ENCODE results near the gene MARK1.

Gene MARK1

GRCh38 chr1:220527279-220527907, 543 bp upstream of the MARK1 start (continued):
- TF ChIP-seq ZNF148 (tag by site-specific recombination; IDR thresholded peaks at IDR 0.05; ENCODE audit: borderline replicate concordance) = no peak
- TF ChIP-seq OVOL3 (tag by site-specific recombination; IDR thresholded peaks at IDR 0.05) = no peak
- no peak for TF ChIP-seq ZNF133 (tag by site-specific recombination; IDR thresholded peaks at IDR 0.05)
- no peak for TF ChIP-seq ZNF132 (tag by site-specific recombination; IDR thresholded peaks at IDR 0.05; ENCODE audit: borderline replicate concordance)
- no peak for TF ChIP-seq ZNF174 (tag by site-specific recombination; IDR thresholded peaks at IDR 0.05)
- no peak for TF ChIP-seq ZNF37A (tag by site-specific recombination; IDR thresholded peaks at IDR 0.05)
- no peak for TF ChIP-seq ZEB2 (tag by site-specific recombination; IDR thresholded peaks at IDR 0.05)
- no peak for TF ChIP-seq ZNF560 (tag by site-specific recombination; IDR thresholded peaks at IDR 0.05; ENCODE audit: borderline replicate concordance)
- TF ChIP-seq ZFHX2 (tag by site-specific recombination; conservative IDR thresholded peaks at IDR 0.05) = no peak
- peak; percentile 81; the same call in 1 of the 2 replicates for TF ChIP-seq ZNF2 (tag by site-specific recombination; IDR thresholded peaks at IDR 0.05)
- no peak for TF ChIP-seq ZNF157 (tag by site-specific recombination; IDR thresholded peaks at IDR 0.05)
- no peak for TF ChIP-seq ZNF114 (tag by site-specific recombination; IDR thresholded peaks at IDR 0.05)
- no peak; the same call in 1 of the 2 replicates for TF ChIP-seq CTCF (tag by site-specific recombination; IDR thresholded peaks at IDR 0.05)
- no peak for TF ChIP-seq ZNF626 (tag by site-specific recombination; IDR thresholded peaks at IDR 0.05)
- TF ChIP-seq ZNF529 (tag by site-specific recombination; IDR thresholded peaks at IDR 0.05; ENCODE audit: insufficient replicate concordance) = no peak
- TF ChIP-seq KLF9 (tag by site-specific recombination; IDR thresholded peaks at IDR 0.05; ENCODE audit: low read depth) = no peak
- no peak for TF ChIP-seq ZNF416 (tag by site-specific recombination; IDR thresholded peaks at IDR 0.05)
- TF ChIP-seq GFI1B (tag by site-specific recombination; IDR thresholded peaks at IDR 0.05) = no peak
- no peak for TF ChIP-seq ZNF513 (tag by site-specific recombination; IDR thresholded peaks at IDR 0.05)
- TF ChIP-seq ZNF555 (tag by site-specific recombination; conservative IDR thresholded peaks at IDR 0.05) = no peak
- TF ChIP-seq PBX3 (CRISPR knock-in tag; IDR thresholded peaks at IDR 0.05) = no peak
- no peak for TF ChIP-seq ZNF280D (tag by site-specific recombination; IDR thresholded peaks at IDR 0.05)
- no peak for TF ChIP-seq ZNF544 (tag by site-specific recombination; IDR thresholded peaks at IDR 0.05)
- no peak for TF ChIP-seq ZNF354C (tag by site-specific recombination; IDR thresholded peaks at IDR 0.05; ENCODE audit: borderline replicate concordance, low read depth)
- no peak for TF ChIP-seq KLF10 (tag by site-specific recombination; IDR thresholded peaks at IDR 0.05)
- no peak for TF ChIP-seq ZNF10 (tag by site-specific recombination; IDR thresholded peaks at IDR 0.05)
- no peak for TF ChIP-seq ZNF23 (tag by site-specific recombination; IDR thresholded peaks at IDR 0.05; ENCODE audit: borderline replicate concordance)
- TF ChIP-seq ZNF248 (tag by site-specific recombination; IDR thresholded peaks at IDR 0.05) = no peak
- no peak for TF ChIP-seq KLF1 (tag by site-specific recombination; IDR thresholded peaks at IDR 0.05)
- TF ChIP-seq ZNF830 (tag by site-specific recombination; IDR thresholded peaks at IDR 0.05; ENCODE audit: low read depth) = no peak
- peak; percentile 19; the same call in 1 of the 2 replicates for TF ChIP-seq ZNF777 (tag by site-specific recombination; IDR thresholded peaks at IDR 0.05; ENCODE audit: borderline replicate concordance)

Measured in HEK293 (cell line).